Stimulated activated CD4-positive, alpha-beta T cell treated with anti-CD3 and anti-CD28 coated beads, Interleukin-12 subunit alpha, Interleukin-12 subunit beta, amount 100 ng/mL, for 4 hours (primary cell): ENCODE results near the gene PIP5K1C.
A peak's percentile ranks its signal among the peaks of the same experiment; 100 is the strongest.
"Not testable (repeated sequence)": the region's sequence is repeated elsewhere in the genome, so short reads cannot be mapped to it uniquely, and the experiment has no call there.

Source experiments
- DNase-seq: peaks from one replicate; pipeline ENCODE4 v3.0.0-alpha.2; 2020

Gene PIP5K1C

DNA sequence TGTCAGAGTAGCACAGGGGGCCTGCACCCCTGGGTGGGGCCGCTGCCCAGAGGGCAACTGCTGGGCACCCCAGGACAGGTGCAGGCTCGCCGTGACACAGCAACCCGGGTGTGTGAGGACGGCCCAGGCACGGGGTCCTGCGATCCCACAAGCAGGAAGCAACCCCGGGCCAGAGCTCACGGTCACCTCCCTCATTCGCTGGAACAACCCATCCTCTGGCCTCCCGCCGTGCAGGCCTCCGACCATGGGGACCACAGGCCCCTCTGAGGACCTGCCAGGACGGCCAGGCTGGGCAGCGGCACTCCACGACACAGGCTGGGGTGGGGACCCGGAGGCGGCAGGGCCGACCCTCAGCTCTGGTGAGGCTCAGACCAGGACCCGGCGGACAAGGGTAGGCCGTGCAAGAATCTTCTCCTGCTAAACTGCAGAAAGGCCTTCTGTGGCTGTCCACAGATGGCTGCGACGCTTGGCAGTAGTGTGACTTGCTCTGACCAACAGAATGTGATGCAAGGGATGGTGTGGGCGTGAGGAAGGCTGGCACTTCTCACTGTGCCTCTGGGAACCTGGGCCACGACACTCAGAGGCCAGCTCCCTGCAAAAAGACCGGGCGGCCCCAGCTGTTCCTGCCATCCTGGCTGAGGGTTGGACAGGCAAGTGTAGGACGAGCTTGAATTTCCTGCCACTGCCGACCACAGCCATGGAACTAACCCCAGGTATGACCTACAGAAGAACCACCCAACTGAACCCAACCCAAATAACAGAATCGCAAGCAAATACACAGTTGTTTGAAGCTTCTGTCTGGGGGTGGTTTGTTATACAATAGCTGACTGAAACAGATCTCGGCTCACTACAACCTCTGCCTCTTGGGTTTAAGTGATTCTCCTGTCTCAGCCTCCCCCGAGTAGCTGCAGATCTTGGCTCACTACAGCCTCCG, 26.5 kb downstream of the PIP5K1C start:
- no peak for DNase-seq

GRCh38 chr19:3672993-3673392, 27.3 kb downstream of the PIP5K1C start:
- DNase-seq: no peak

- DNase-seq: no peak
Observed at GRCh38 chr19:3672575-3672948, 27.7 kb downstream of the PIP5K1C start.

DNA sequence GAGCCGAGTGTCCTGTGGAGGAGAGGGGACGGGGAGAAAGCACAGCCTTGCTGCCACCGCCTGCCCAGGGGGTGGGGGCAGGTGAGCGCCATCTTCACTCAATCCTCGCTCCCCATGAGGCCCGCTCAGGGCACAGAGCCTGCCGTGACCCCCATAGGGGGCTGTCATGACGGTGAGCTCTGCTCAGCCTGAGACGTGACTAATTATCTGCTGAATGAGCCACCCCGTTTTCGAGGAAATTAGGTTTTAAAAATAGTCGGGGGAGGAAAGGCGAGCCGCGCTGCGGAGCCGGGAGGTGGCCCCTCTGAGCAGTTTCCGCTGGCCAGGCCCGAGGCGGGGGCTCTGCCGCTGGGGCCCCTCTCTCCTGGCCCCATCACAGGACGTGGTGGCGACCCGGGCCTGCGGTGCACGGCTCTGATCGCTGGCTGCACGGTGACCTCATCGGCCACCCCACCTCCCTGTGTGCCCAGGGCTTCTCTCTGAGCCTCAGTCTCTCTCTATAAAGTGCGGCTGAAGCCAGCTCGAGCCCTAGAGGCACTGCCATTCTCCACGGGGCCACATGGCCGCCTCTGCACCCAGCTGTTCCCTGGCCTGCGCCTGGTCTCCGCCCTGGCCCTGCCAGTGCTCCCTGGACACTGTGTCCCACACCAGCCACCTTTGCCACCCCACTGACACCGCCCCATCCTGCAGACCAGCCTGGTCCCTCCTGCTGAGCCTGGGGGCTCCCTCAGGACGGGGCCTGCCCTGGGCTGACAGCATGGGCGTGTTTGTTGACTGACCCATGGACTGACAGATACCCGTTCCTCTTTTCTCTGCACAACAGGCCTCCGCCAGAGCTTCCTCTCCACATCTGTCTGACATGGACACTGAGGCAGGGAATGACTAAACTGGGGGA, 28.3 kb downstream of the PIP5K1C start:
- peak; percentile 13 for DNase-seq

- peak; percentile 30 for DNase-seq
Observed at GRCh38 chr19:3670796-3671679, 29.2 kb downstream of the PIP5K1C start.

- DNase-seq: no peak
Observed at GRCh38 chr19:3669947-3670795, 30.1 kb downstream of the PIP5K1C start.

- DNase-seq: no peak
Observed at GRCh38 chr19:3669082-3669946, 31.0 kb downstream of the PIP5K1C start.

DNA sequence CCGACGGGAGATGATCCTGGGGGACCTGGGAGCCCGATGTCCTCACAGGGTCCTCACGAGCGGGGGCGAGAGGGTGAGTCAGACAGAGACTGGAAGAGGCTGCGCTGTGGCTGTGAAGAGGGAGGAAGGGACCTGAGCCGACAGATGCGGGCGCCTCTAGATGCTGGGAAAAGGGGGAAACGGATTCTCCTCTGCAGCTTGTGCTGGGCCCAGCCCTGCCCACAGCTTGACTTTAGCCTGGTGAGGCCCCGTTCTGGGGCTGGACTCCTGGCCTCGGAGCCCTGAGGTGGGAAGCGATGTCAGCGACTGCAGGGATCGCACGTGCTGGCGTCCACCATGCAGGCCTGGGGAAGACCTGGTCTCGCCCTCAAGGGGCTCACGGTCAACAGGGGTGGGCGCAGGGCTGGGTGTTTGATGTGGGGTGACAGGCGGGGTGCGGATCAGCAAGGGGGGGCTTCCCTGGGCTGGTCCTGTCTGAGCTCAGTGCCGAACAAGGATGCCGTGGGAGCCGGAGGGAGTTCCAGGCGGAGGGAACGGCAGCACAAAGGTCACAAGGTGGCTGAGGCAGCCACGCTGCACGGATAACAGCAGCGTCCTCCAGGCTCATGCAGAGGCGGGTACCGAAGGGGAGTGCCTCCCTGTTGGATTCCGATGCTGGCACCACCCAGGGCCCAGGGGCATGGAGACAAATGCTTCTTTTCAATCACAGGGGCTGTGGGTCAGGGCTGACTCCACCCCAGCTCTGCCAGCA, 31.8 kb downstream of the PIP5K1C start:
- no peak for DNase-seq

DNA sequence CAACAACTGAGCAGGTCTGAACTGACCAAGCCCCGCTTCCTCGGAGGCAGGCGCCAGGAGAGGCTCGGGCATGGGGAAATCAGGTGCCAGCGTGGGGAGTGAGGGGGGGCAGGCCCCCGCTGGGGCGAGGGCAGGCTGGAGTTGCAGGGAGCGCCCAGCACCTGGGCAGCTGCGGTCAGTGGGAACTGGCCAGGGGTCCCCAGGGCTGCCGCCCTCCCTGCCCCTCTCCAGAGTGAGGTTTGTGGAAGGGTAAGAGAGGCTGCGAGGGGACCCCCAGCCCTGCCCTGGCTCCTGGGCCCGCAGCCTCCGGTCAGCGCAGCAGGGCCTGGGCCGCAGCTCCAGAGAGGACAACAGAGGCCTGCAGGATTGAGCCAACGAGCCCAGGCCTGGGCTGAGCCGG, 32.5 kb downstream of the PIP5K1C start:
- DNase-seq: no peak

- no peak for DNase-seq
Observed at GRCh38 chr19:3667037-3667638, 33.1 kb downstream of the PIP5K1C start.

DNA sequence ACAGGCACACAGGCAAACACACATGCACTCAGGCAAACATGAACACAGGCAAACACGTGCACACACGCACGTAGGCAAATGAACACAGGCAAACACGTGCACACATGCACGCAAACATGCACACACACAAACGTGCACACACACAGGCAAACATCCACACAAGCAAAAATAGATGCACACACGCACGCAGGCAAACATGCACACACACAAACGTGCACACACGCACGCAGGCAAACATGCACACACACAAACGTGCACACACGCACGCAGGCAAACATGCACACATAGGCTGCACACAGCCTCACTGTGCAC, 33.8 kb downstream of the PIP5K1C start:
- not testable (repeated sequence) for DNase-seq

DNA sequence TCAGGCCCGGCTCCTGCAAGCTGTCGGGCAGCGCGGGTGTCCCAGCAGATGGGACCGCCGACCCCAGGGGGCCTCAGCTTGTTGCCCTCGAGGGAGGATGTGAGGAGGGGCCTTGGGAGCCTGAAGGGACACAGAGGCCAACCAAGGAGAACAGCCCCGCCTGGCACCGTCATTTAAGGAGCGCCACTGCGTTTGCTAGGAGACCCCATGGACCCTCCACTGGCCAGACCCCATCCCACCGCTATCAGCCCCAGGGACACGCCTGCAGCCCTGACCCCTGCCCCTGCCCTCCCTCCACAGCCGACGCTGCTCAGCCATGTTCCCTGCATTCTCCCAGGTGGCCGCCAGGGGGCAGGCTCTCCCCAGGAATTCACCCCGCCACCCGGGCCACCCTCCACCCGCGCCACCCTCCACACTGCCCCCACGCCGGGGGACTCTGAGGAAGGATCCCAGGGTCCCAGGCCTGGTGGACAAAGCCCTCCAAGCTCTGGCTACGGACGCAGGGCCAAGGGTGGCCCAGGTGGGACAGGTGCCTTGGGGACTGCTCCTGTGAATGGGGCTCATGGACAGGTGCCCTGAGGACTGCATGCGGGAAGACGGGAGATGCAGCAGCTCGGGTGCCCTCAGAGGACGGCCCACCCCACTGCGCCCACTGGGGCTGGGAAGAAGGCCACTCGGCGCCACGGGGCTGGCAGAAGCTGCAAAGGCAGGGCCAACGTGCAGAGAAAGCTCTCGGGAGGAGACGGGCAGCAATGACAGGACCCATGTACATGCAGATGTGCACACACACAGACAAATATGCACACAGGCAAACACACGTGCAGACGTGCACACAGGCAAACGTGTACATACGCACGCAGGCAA, 34.4 kb downstream of the PIP5K1C start:
- peak; percentile 75 for DNase-seq

- no peak for DNase-seq
Observed at GRCh38 chr19:3664879-3665642, 35.2 kb downstream of the PIP5K1C start.

DNA sequence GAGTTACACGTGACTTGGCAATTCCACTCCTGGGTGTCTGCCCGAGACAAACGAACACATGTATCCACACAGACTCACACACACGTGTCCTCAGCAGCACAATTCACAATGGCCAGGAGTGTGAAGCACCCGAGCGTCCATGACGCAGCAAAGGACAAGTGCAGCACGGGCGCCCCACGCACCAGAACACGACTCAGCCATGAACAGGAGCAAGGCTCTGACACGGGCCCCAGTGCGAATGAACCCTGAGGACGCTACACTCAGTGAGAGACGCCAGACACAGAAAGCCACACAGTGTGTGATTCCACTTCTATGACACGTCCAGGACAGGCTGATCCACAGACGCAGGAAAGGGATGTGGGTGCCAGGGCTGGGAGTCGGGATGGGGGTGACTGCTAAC, 36.4 kb downstream of the PIP5K1C start:
- no peak for DNase-seq

GRCh38 chr19:3661284-3662238, 38.7 kb downstream of the PIP5K1C start:
- DNase-seq: no peak

- DNase-seq: no peak
Observed at GRCh38 chr19:3660493-3661219, 39.6 kb downstream of the PIP5K1C start.
